ENCODE measurements around the gene SLC25A22.

DNA sequence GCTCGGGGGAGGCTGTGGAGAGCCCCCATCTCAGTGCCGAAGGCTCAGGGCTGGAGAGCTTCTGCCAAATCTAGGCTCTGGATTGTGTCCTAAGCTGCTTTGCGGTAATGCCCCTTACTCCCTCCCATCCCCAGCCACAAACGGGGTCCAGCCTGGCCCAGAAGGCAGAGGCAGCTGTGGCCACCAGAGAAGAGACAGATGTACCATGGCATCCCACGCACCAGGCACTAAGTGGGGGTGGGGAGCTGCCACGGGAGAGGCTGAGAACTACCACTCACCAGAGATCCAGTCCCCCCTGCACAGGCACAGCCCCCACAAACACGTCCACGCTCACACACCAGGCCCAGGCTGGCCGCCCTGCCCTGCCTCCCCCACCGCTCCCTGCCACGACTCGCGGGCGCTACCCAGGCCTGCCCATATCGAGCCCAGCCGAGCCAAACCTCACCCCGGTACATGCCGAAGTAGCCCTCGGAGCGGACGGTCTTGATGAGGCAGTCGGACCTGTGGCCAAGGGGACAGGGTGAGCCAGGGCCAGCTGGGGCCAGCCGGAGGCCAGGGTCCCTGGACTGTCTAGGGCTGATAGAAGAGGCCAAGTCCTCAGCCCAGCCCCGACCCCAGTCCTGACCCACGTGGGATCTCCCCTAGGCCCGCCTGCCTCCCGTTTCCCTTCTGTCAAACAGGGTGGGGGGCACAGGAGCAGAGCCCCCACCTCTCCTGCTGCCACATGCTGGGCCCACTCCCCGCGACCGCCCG, 3.9 kb downstream of the SLC25A22 start:
- TF ChIP-seq, protein P1, sequence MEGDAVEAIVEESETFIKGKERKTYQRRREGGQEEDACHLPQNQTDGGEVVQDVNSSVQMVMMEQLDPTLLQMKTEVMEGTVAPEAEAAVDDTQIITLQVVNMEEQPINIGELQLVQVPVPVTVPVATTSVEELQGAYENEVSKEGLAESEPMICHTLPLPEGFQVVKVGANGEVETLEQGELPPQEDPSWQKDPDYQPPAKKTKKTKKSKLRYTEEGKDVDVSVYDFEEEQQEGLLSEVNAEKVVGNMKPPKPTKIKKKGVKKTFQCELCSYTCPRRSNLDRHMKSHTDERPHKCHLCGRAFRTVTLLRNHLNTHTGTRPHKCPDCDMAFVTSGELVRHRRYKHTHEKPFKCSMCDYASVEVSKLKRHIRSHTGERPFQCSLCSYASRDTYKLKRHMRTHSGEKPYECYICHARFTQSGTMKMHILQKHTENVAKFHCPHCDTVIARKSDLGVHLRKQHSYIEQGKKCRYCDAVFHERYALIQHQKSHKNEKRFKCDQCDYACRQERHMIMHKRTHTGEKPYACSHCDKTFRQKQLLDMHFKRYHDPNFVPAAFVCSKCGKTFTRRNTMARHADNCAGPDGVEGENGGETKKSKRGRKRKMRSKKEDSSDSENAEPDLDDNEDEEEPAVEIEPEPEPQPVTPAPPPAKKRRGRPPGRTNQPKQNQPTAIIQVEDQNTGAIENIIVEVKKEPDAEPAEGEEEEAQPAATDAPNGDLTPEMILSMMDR (IDR thresholded peaks at IDR 0.05), result no peak
- TF ChIP-seq POLR2A (IDR thresholded peaks at IDR 0.05), result no peak

Data from testis (tissue), 2 donors.